Peyer's patch (tissue), 4 donors: ENCODE results near the gene TRPM3.

ENCODE experiments used
- POLR2A ChIP-seq, 2 donors: fragments of 450-650 bp; IDR thresholded peaks; one replicate each; pipeline ENCODE4 v1.5.1; 2017; ENCODE audit warnings: antibody characterized with exemption in 2 of 2, mild to moderate bottlenecking in 2 of 2, moderate library complexity in 2 of 2
- TF ChIP-seq, protein P1 (sequence below), 6 experiments: fragments of 450-650 bp in 4 of 6; fragments of 200-600 bp in 2 of 6; sonication (generic) in 1 of 6; IDR thresholded peaks; one replicate each; pipeline ENCODE4 v1.5.1; 2017 to 2019; ENCODE audit warnings: antibody characterized with exemption in 6 of 6, mild to moderate bottlenecking in 3 of 6, moderate library complexity in 1 of 6

DNA sequence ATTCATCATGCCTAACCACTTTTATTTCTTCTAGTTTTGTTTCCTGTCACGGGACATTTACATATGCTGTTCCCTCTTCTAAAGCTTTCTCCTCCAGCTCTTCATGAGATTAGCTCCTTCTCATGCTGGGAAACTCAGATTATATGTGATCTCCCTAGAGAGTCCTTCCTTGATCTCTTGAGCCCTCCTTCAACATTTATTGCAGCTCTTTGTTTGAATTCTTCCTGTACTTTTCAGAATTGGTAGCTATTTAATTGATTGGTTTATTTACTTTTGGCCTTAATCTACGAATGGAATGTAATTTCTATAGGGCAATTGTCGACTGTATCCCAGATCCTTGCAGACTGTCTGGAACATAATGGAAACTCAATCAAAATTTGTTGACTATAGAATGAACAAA is 9.7 kb upstream of the TRPM3 start:
- TF ChIP-seq POLR2A (IDR thresholded peaks at IDR 0.05): no peak
- TF ChIP-seq, protein P1, sequence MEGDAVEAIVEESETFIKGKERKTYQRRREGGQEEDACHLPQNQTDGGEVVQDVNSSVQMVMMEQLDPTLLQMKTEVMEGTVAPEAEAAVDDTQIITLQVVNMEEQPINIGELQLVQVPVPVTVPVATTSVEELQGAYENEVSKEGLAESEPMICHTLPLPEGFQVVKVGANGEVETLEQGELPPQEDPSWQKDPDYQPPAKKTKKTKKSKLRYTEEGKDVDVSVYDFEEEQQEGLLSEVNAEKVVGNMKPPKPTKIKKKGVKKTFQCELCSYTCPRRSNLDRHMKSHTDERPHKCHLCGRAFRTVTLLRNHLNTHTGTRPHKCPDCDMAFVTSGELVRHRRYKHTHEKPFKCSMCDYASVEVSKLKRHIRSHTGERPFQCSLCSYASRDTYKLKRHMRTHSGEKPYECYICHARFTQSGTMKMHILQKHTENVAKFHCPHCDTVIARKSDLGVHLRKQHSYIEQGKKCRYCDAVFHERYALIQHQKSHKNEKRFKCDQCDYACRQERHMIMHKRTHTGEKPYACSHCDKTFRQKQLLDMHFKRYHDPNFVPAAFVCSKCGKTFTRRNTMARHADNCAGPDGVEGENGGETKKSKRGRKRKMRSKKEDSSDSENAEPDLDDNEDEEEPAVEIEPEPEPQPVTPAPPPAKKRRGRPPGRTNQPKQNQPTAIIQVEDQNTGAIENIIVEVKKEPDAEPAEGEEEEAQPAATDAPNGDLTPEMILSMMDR (IDR thresholded peaks at IDR 0.05): no peak
